G401 (cell line): ENCODE data around the gene STON1. TPM values are rescaled to one million over a fixed set of nuclear protein-coding genes. Genes with fewer than 3 reads are reported as not detected.
"Not testable (repeated sequence)": the region's sequence is repeated elsewhere in the genome, so short reads cannot be mapped to it uniquely, and the experiment has no call there.

ENCODE experiments used
- DNase-seq: peaks from one replicate; pipeline ENCODE4 v3.0.0-alpha.2; 2015; ENCODE audit warnings: low spot score
- in situ Hi-C: cut with HindIII; loops from 2 replicates; pipeline ENCODE4 v1.10.0; 2016; ENCODE audit warnings: low sequenced_read_pairs, mixed read lengths
- total RNA-seq: library from RNA; depleted of rRNA; stranded (reverse); fragments of >200 nt; shearing (Covaris generic); gene quantifications from 2 replicates; pipeline ENCODE4 v1.2.3, GENCODE V29; 2014

Gene STON1
- total RNA-seq, 1 experiment from 2014 or later = 3.1 TPM

GRCh38 chr2:48525269-48525943 lies 4.5 kb upstream of the STON1 start:
- no peak for DNase-seq
- in situ Hi-C loops = no loop called here

GRCh38 chr2:48527226-48527885 lies 2.6 kb upstream of the STON1 start:
- in situ Hi-C loops = no loop called here

GRCh38 chr2:48528431-48528830 lies 1.5 kb upstream of the STON1 start:
- in situ Hi-C loops = no loop called here
- DNase-seq = no peak

More at GRCh38 chr2:48527226-48527885, 2.6 kb upstream of the STON1 start:
- no peak for DNase-seq

GRCh38 chr2:48529194-48529593 lies 760 bp upstream of the STON1 start:
- in situ Hi-C loops = no loop called here
- DNase-seq = no peak

GRCh38 chr2:48529676-48530032 lies 300 bp upstream of the STON1 start:
- in situ Hi-C loops = no loop called here
- DNase-seq = no peak

- in situ Hi-C loops = no loop called here
- peak; percentile 49 for DNase-seq
These were observed 1.2 kb downstream of the STON1 start for GRCh38 chr2:48531141-48531648.

- DNase-seq = no peak
- in situ Hi-C loops = no loop called here
These were observed 2.2 kb downstream of the STON1 start for GRCh38 chr2:48532174-48532573.

- DNase-seq = no peak
- in situ Hi-C loops = no loop called here
These were observed 2.9 kb downstream of the STON1 start for GRCh38 chr2:48532824-48533223.

- in situ Hi-C loops = no loop called here
- no peak for DNase-seq
These were observed 4.8 kb downstream of the STON1 start for GRCh38 chr2:48534781-48535180.

- DNase-seq = no peak
- in situ Hi-C loops = no loop called here
These were observed 10.4 kb downstream of the STON1 start for GRCh38 chr2:48540237-48540935.

- in situ Hi-C loops = no loop called here
- no peak for DNase-seq
These were observed 11.9 kb downstream of the STON1 start for GRCh38 chr2:48541666-48542389.

- in situ Hi-C loops = no loop called here
- DNase-seq = no peak
These were observed 13.9 kb downstream of the STON1 start for GRCh38 chr2:48543895-48544294.

- in situ Hi-C loops = no loop called here
- DNase-seq = no peak
These were observed 15.3 kb downstream of the STON1 start for GRCh38 chr2:48545244-48545643.

- peak; percentile 34 for DNase-seq
- in situ Hi-C loops = no loop called here
These were observed 18.9 kb downstream of the STON1 start for GRCh38 chr2:48548840-48549239.

- no peak for DNase-seq
- in situ Hi-C loops = no loop called here
These were observed 20.0 kb downstream of the STON1 start for GRCh38 chr2:48549972-48550371.

- in situ Hi-C loops = no loop called here
- peak; percentile 40 for DNase-seq
These were observed 21.6 kb downstream of the STON1 start for GRCh38 chr2:48551548-48551947.

- in situ Hi-C loops, DNase-seq: not testable (repeated sequence)
These were observed 25.1 kb downstream of the STON1 start for GRCh38 chr2:48555071-48555470.

- DNase-seq = peak; percentile 84
- in situ Hi-C loops = no loop called here
These were observed 28.5 kb downstream of the STON1 start for GRCh38 chr2:48558456-48558855.

GRCh38 chr2:48560546-48561209 lies 30.7 kb downstream of the STON1 start:
- no peak for DNase-seq
- in situ Hi-C loops = no loop called here
